ENCODE results near the gene SLC4A4.

- TF ChIP-seq, protein P1, sequence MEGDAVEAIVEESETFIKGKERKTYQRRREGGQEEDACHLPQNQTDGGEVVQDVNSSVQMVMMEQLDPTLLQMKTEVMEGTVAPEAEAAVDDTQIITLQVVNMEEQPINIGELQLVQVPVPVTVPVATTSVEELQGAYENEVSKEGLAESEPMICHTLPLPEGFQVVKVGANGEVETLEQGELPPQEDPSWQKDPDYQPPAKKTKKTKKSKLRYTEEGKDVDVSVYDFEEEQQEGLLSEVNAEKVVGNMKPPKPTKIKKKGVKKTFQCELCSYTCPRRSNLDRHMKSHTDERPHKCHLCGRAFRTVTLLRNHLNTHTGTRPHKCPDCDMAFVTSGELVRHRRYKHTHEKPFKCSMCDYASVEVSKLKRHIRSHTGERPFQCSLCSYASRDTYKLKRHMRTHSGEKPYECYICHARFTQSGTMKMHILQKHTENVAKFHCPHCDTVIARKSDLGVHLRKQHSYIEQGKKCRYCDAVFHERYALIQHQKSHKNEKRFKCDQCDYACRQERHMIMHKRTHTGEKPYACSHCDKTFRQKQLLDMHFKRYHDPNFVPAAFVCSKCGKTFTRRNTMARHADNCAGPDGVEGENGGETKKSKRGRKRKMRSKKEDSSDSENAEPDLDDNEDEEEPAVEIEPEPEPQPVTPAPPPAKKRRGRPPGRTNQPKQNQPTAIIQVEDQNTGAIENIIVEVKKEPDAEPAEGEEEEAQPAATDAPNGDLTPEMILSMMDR (IDR thresholded peaks at IDR 0.05) = no peak
- TF ChIP-seq, protein P2, sequence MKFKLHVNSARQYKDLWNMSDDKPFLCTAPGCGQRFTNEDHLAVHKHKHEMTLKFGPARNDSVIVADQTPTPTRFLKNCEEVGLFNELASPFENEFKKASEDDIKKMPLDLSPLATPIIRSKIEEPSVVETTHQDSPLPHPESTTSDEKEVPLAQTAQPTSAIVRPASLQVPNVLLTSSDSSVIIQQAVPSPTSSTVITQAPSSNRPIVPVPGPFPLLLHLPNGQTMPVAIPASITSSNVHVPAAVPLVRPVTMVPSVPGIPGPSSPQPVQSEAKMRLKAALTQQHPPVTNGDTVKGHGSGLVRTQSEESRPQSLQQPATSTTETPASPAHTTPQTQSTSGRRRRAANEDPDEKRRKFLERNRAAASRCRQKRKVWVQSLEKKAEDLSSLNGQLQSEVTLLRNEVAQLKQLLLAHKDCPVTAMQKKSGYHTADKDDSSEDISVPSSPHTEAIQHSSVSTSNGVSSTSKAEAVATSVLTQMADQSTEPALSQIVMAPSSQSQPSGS (CRISPR knock-in tag; IDR thresholded peaks at IDR 0.05; ENCODE audit: borderline replicate concordance, low read depth) = no peak
- TF ChIP-seq CREM (CRISPR knock-in tag; IDR thresholded peaks at IDR 0.05) (no peak), IRF2 (CRISPR knock-in tag; IDR thresholded peaks at IDR 0.05; ENCODE audit: borderline replicate concordance, low read depth) (no peak), ETV6 (CRISPR knock-in tag; IDR thresholded peaks at IDR 0.05) (no peak)
These were observed 44.2 kb downstream of the SLC4A4 start for GRCh38 chr4:71382900-71383560.
